Mesendoderm (in vitro differentiated cells): Measurements from ENCODE around the gene ST6GALNAC4.

Experiments used
- DNase-seq: peaks from one replicate; pipeline ENCODE4 v3.0.0; 2013
- H2AK5ac ChIP-seq: 2 replicates; pipeline ENCODE4 v1.6.1; 2013; ENCODE audit warnings: low read length, inconsistent platforms
- H2BK120ac ChIP-seq: 2 replicates; pipeline ENCODE4 v1.6.1; 2013; ENCODE audit warnings: low read depth, mild to moderate bottlenecking, low read length, moderate library complexity, mixed read lengths
- H2BK15ac ChIP-seq: replicated peaks from 2 replicates; pipeline ENCODE4 v1.6.1; 2013; ENCODE audit warnings: low read depth, mild to moderate bottlenecking, moderate library complexity
- H2BK5ac ChIP-seq: 2 replicates; pipeline ENCODE4 v1.6.1; 2013; ENCODE audit warnings: low read length, inconsistent platforms
- H3K18ac ChIP-seq: 2 replicates; pipeline ENCODE4 v1.6.1; 2013; ENCODE audit warnings: mild to moderate bottlenecking, low read length, mixed read lengths
- H3K23ac ChIP-seq: one replicate; pipeline ENCODE4 v1.6.1; 2013; ENCODE audit warnings: low read length
- H3K27ac ChIP-seq: 2 replicates; pipeline ENCODE4 v1.5.1; 2013; ENCODE audit warnings: low read depth, mild to moderate bottlenecking, inconsistent platforms, low read length, moderate library complexity
- H3K27me3 ChIP-seq: 2 replicates; pipeline ENCODE4 v1.6.1; 2013; ENCODE audit warnings: low read length, control low read depth, mild to moderate bottlenecking, inconsistent platforms; ENCODE audit not compliant: insufficient read depth, poor library complexity
- H3K36me3 ChIP-seq: 2 replicates; pipeline ENCODE4 v1.6.1; 2013; ENCODE audit warnings: low read length, inconsistent platforms; ENCODE audit not compliant: control insufficient read depth, insufficient read depth
- H3K4ac ChIP-seq: one replicate; pipeline ENCODE4 v1.6.1; 2013; ENCODE audit warnings: low read depth, mild to moderate bottlenecking, low read length, moderate library complexity
- H3K4me1 ChIP-seq: 2 replicates; pipeline ENCODE4 v1.6.1; 2013; ENCODE audit warnings: low read depth, low read length, inconsistent platforms; ENCODE audit not compliant: control insufficient read depth
- H3K4me2 ChIP-seq: 2 replicates; pipeline ENCODE4 v1.6.1; 2013; ENCODE audit warnings: low read length
- H3K4me3 ChIP-seq: 2 replicates; pipeline ENCODE4 v1.5.1; 2013; ENCODE audit warnings: mild to moderate bottlenecking, low read length
- H3K56ac ChIP-seq: one replicate; pipeline ENCODE4 v1.6.1; 2013; ENCODE audit warnings: low read length
- H3K79me1 ChIP-seq: 2 replicates; pipeline ENCODE4 v1.6.1; 2013; ENCODE audit warnings: low read length, inconsistent platforms
- H3K79me2 ChIP-seq: 2 replicates; pipeline ENCODE4 v1.6.1; 2013; ENCODE audit warnings: mild to moderate bottlenecking, low read length; ENCODE audit not compliant: control insufficient read depth, insufficient read depth
- H3K9ac ChIP-seq: 2 replicates; pipeline ENCODE4 v1.6.1; 2013; ENCODE audit warnings: low read length, inconsistent platforms
- H4K5ac ChIP-seq: one replicate; pipeline ENCODE4 v1.6.1; 2013; ENCODE audit warnings: low read length
- H4K8ac ChIP-seq: one replicate; pipeline ENCODE4 v1.6.1; 2013; ENCODE audit warnings: low read depth, mild to moderate bottlenecking, control low read depth, low read length, moderate library complexity
- whole genome bisulfite sequencing: extraction: QIAGEN DNeasy Blood & Tissue Kit; methylation state at CpG from one replicate; pipeline ENCODE4 v1.1.7; 2013; ENCODE audit warnings: low lambda C conversion rate, missing lambda C conversion rate; ENCODE audit not compliant: insufficient coverage; ENCODE audit errors: extremely low coverage; 5-methylcytosine and 5-hydroxymethylcytosine counted together

The ST6GALNAC4 gene

DNA sequence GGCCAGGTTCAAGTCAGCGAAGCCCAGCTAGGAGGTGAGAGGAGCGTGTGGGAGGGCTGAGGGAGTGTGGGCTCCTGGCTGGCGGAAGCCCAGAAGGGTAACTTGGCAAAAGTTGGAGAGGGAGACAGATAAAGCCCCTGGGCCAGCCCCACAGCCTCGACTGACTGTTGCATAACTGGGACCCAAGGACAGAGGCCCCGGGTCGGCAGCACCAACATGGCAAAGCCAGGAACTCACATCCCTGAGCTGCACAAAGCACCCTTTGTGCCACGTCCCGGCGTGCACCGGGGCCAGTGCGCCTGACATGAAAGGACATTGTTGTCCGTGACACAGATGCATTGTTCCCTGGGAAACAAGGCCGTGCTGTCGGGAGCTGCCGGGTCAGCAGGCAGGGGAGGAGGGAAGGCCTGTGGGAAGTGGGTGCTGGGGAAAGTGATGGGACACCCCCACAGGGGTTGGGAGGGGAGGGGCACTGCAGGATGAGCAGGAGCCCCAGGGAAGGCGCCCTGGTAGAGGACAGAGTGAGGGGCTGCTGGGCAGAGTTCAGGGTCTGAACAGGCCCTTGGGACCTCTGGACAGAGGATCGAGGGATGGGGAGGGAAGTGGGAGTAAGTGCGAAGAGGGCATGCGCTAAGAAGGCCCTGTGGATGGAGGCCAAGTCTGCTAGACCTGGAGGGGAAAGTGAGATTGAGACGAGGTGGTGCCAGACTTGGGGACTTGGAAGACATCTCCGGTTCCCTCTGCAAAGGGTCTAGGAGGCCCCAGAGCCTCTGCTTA, 33.9 kb upstream of the ST6GALNAC4 start:
- no peak overlapping the region for H3K18ac ChIP-seq
- H3K79me1 ChIP-seq: peaks cover 14% of the 10 kb centered on the region
- H3K79me2 ChIP-seq: peaks cover 16% of the 10 kb centered on the region
- H2AK5ac ChIP-seq: no peak overlapping the region
- H3K4me1 ChIP-seq: no peaks in the 10 kb centered on the region
- no peak overlapping the region for H3K56ac ChIP-seq
- WGBS: no CpG with 5 or more reads among the region's 21 CpGs
- H3K4me3 ChIP-seq: no peak overlapping the region
- H3K9ac ChIP-seq: no peak overlapping the region
- H3K4me2 ChIP-seq: no peak overlapping the region
- H3K4ac ChIP-seq: no peak overlapping the region
- no peaks in the 10 kb centered on the region for H3K27me3 ChIP-seq
- H2BK15ac ChIP-seq: no peak overlapping the region
- H2BK5ac ChIP-seq: no peak overlapping the region
- H2BK120ac ChIP-seq: no peak overlapping the region
- H3K27ac ChIP-seq: no peak overlapping the region
- DNase-seq: no peak
- no peak overlapping the region for H4K8ac ChIP-seq
- H3K36me3 ChIP-seq: no peaks in the 10 kb centered on the region
- no peak overlapping the region for H4K5ac ChIP-seq
- H3K23ac ChIP-seq: no peak overlapping the region

DNA sequence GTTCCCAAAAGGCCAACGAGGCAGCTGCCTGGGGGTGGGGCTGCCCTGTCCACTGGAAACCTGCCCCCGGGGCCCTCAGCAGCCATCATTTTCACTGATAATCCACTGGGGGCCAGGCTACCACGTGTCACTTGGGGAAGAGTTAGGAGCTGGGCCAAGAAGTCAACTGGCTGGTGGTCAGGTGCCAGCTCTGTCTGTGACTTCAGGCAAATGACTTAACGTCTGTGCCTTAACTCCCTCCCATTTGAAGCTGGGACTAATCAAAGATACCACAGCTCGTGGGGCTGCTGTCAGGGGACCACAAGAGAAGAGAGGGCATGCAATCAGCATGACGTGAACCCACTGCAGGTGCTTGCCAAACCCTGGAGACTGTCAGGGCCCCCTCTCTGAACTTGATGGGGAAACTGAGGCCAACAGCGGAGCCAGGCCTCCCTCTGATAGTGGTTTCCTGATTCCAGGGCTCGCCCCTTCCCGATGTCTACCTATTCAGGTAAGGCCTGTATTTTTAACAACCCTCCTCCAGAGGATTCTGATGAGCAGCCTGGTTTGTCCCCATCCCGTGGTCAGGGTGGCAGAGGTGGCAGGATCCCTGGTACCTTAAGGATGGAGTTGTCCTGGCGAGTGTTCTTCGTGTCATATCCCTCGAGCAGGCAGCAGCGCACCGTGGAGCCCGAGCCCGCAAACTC, 33.1 kb upstream of the ST6GALNAC4 start:
- Histone ChIP-seq H4K8ac (no peak overlapping the region), H3K27ac (no peak overlapping the region), H3K4ac (no peak overlapping the region), H3K79me2 (peaks cover 13% of the 10 kb centered on the region), H3K36me3 (no peaks in the 10 kb centered on the region), H3K56ac (no peak overlapping the region), H3K23ac (no peak overlapping the region), H3K27me3 (no peaks in the 10 kb centered on the region), H3K4me1 (no peaks in the 10 kb centered on the region), H3K4me3 (no peak overlapping the region), H4K5ac (no peak overlapping the region), H2BK5ac (no peak overlapping the region), H2BK120ac (no peak overlapping the region), H2BK15ac (no peak overlapping the region), H3K4me2 (no peak overlapping the region), H3K9ac (no peak overlapping the region), H3K18ac (no peak overlapping the region), H2AK5ac (no peak overlapping the region), H3K79me1 (peaks cover 11% of the 10 kb centered on the region)
- WGBS: no CpG with 5 or more reads among the region's 17 CpGs
- no peak for DNase-seq

DNA sequence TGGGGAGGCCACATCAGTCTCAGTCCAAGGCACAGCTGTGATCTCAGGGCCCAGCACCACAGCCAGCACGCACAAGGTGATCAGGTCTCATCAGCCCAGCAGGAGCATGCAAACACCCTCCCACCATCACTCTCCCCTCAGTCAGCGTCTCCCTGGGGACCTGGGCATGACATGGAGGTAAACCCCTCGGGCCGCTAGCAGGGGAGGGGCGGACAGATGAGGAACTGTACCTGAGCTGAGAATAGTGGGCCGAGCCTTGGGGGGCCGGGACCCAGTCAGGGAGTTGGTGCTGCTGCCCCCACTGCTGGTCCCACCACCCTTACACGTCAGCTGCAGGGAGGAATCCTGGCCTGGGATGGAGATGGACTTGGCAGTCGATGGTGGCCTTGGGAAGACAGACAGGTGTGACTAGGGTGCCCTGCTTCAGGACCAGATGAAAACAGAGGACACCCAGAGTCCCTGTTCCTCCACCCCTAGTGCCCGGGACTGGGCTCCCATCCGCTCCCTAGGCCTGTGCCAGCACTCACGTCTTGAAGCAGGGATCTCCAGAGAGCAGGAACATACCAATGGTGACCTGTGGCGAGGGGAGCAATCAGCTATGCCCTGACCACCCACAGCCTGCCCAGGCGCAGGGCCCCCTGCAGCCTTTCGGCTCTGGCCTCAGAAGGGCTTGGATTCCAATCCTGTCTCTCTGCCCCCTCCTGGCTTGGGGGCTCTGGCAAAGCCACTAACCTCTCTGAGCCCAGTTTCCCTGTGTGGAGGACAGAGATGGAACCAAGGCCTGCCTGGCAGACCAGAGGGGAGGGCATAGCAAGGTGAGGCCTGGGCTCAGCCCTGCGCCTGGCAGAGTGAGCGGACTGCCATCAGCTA, 31.2 kb upstream of the ST6GALNAC4 start:
- no peak overlapping the region for H3K4me3 ChIP-seq
- no peak overlapping the region for H2AK5ac ChIP-seq
- no peak overlapping the region for H3K23ac ChIP-seq
- H4K5ac ChIP-seq: no peak overlapping the region
- no peak overlapping the region for H3K56ac ChIP-seq
- no peak overlapping the region for H3K9ac ChIP-seq
- H3K36me3 ChIP-seq: no peaks in the 10 kb centered on the region
- H3K4me1 ChIP-seq: no peaks in the 10 kb centered on the region
- H2BK15ac ChIP-seq: no peak overlapping the region
- H3K27ac ChIP-seq: no peak overlapping the region
- no peaks in the 10 kb centered on the region for H3K27me3 ChIP-seq
- peaks cover 3% of the 10 kb centered on the region for H3K79me1 ChIP-seq
- H3K4me2 ChIP-seq: no peak overlapping the region
- DNase-seq: no peak
- H3K18ac ChIP-seq: no peak overlapping the region
- WGBS: no CpG with 5 or more reads among the region's 17 CpGs
- no peak overlapping the region for H2BK120ac ChIP-seq
- H3K79me2 ChIP-seq: no peaks in the 10 kb centered on the region
- no peak overlapping the region for H4K8ac ChIP-seq
- no peak overlapping the region for H3K4ac ChIP-seq
- no peak overlapping the region for H2BK5ac ChIP-seq

DNA sequence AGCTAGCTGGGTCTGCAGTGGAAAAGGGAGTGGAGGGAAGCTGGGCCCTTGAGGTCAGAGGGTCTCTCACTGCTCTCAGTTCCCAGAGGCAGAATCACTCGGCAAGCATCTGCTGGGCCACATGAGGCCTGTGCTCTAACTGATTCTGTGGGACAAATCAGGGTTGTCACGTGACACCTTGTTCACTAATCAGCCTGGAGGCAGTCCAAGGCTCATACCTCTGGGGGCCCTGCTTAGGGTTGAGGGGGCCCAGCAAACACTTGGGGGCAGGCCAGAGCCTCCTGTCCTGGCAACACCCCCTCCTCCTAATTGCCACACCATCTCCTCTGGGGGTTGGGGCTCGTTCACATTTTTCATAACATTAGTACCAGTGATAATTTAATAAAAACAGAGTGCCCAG, 29.9 kb upstream of the ST6GALNAC4 start:
- DNase-seq: no peak
- Histone ChIP-seq H3K18ac (no peak overlapping the region), H3K23ac (no peak overlapping the region), H4K8ac (no peak overlapping the region), H2BK15ac (no peak overlapping the region), H3K4me3 (no peak overlapping the region), H3K4me2 (no peak overlapping the region), H3K27me3 (no peaks in the 10 kb centered on the region), H3K56ac (no peak overlapping the region), H3K27ac (no peak overlapping the region), H3K79me1 (peaks cover 2% of the 10 kb centered on the region), H2BK120ac (no peak overlapping the region), H3K79me2 (no peaks in the 10 kb centered on the region), H4K5ac (no peak overlapping the region), H3K4me1 (no peaks in the 10 kb centered on the region), H2BK5ac (no peak overlapping the region), H3K36me3 (peaks cover 2% of the 10 kb centered on the region), H2AK5ac (no peak overlapping the region), H3K9ac (no peak overlapping the region), H3K4ac (no peak overlapping the region)
- WGBS: no CpG with 5 or more reads among the region's 3 CpGs

DNA sequence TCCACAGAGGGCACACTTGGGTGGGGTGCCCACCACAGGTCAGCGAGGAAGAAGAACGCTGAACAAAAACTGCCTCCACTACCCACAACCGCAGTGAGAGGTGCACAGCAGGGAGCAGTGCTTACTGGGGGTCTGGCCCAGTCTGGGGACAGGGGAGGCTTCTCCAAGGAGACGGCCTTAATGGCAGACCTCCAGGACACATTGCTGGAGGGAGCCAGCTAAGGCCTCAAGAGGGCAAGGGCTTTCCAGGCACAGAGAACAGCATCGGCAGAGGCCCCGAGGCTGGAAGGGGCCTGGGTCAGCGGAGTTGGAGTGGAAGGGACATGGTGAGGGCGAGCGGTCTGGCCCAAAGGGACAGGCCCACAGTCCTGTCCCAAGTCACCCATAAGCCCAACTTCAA, 29.1 kb upstream of the ST6GALNAC4 start:
- Histone ChIP-seq H3K36me3 (peaks cover 2% of the 10 kb centered on the region), H3K4ac (no peak overlapping the region), H3K9ac (no peak overlapping the region), H2BK5ac (no peak overlapping the region), H3K4me1 (no peaks in the 10 kb centered on the region), H3K79me2 (no peaks in the 10 kb centered on the region), H3K4me3 (no peak overlapping the region), H3K18ac (no peak overlapping the region), H3K4me2 (no peak overlapping the region), H3K27me3 (no peaks in the 10 kb centered on the region), H3K27ac (no peak overlapping the region), H3K23ac (no peak overlapping the region), H3K79me1 (no peaks in the 10 kb centered on the region), H3K56ac (no peak overlapping the region), H4K5ac (no peak overlapping the region), H2BK15ac (no peak overlapping the region), H4K8ac (no peak overlapping the region), H2AK5ac (no peak overlapping the region), H2BK120ac (no peak overlapping the region)
- DNase-seq: no peak
- no CpG with 5 or more reads among the region's 9 CpGs for WGBS
